Stomach smooth muscle (tissue), 2 donors: ENCODE measurements around the gene AGAP1.

Source experiments
- H3K27ac ChIP-seq: one replicate; pipeline ENCODE4 v1.7.0; 2013; ENCODE audit warnings: mild to moderate bottlenecking, low read length, inconsistent platforms
- H3K27me3 ChIP-seq, 2 donors: one replicate each; pipeline ENCODE4 v1.7.0; 2013; ENCODE audit warnings: low read length in 2 of 2; ENCODE audit not compliant: insufficient read depth in 2 of 2, control insufficient read depth in 1 of 2
- H3K36me3 ChIP-seq, 2 donors: one replicate each; pipeline ENCODE4 v1.7.0; 2013; ENCODE audit warnings: low read length in 2 of 2; ENCODE audit not compliant: control insufficient read depth in 2 of 2, insufficient read depth in 2 of 2
- H3K4me1 ChIP-seq: one replicate; pipeline ENCODE4 v1.7.0; 2013; ENCODE audit warnings: low read length; ENCODE audit not compliant: control insufficient read depth, insufficient read depth
- H3K4me3 ChIP-seq, 2 donors: one replicate each; pipeline ENCODE4 v1.7.0; 2013; ENCODE audit warnings: low read length in 2 of 2
- H3K9ac ChIP-seq, 2 donors: one replicate each; pipeline ENCODE4 v1.7.0; 2013; ENCODE audit warnings: low read length in 2 of 2, mild to moderate bottlenecking in 1 of 2
- H3K9me3 ChIP-seq, 2 donors: one replicate each; pipeline ENCODE4 v1.7.0; 2013; ENCODE audit warnings: low read length in 2 of 2; ENCODE audit not compliant: control insufficient read depth in 2 of 2
- donor health status: healthy.
- donor health status: Pancreatic carcinoma.

The AGAP1 gene

GRCh38 chr2:235500110-235500760, 6.4 kb downstream of the AGAP1 start:
- H3K4me1 ChIP-seq, result peaks cover 32% of the 10 kb centered on the region
- no peak overlapping the region for H3K9ac ChIP-seq
- H3K27me3 ChIP-seq, result no peaks in the 10 kb centered on the region
- H3K27ac ChIP-seq, result no peak overlapping the region
- no peak overlapping the region for H3K4me3 ChIP-seq
- no peaks in the 10 kb centered on the region for H3K36me3 ChIP-seq
- H3K9me3 ChIP-seq, result no peaks in the 10 kb centered on the region

GRCh38 chr2:235500761-235501672, 7.2 kb downstream of the AGAP1 start:
- no peaks in the 10 kb centered on the region for H3K36me3 ChIP-seq
- no peak overlapping the region for H3K9ac ChIP-seq
- peaks cover 24% of the 10 kb centered on the region for H3K4me1 ChIP-seq
- H3K27me3 ChIP-seq, result no peaks in the 10 kb centered on the region
- H3K9me3 ChIP-seq, result no peaks in the 10 kb centered on the region
- no peak overlapping the region for H3K27ac ChIP-seq
- H3K4me3 ChIP-seq, result no peak overlapping the region

DNA sequence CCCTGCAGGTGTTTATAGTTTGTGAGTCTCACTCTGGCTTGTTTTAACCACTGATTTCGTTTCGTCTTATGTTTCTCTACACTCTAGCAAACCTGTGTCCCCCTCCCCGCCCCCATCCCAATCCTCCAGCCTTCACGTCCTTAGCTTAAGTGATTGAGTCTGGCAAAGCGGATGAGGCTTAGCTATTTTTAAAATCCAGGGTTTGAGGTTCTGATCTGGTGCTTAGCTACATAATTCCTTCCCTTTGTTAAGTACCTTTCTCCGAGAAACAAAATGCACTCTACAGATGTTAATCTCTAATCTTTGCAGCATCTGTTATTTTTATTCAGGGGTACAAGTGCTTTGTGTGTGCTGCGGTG, 7.8 kb downstream of the AGAP1 start:
- Histone ChIP-seq H3K4me1 (peaks cover 18% of the 10 kb centered on the region), H3K27ac (no peak overlapping the region), H3K9ac (no peak overlapping the region), H3K36me3 (no peaks in the 10 kb centered on the region), H3K27me3 (no peaks in the 10 kb centered on the region), H3K9me3 (no peaks in the 10 kb centered on the region), H3K4me3 (no peak overlapping the region)

GRCh38 chr2:235502336-235502735, 8.5 kb downstream of the AGAP1 start:
- Histone ChIP-seq H3K4me1 (peaks cover 11% of the 10 kb centered on the region), H3K27ac (no peak overlapping the region), H3K27me3 (no peaks in the 10 kb centered on the region), H3K9me3 (no peaks in the 10 kb centered on the region), H3K9ac (no peak overlapping the region), H3K36me3 (no peaks in the 10 kb centered on the region), H3K4me3 (no peak overlapping the region)

DNA sequence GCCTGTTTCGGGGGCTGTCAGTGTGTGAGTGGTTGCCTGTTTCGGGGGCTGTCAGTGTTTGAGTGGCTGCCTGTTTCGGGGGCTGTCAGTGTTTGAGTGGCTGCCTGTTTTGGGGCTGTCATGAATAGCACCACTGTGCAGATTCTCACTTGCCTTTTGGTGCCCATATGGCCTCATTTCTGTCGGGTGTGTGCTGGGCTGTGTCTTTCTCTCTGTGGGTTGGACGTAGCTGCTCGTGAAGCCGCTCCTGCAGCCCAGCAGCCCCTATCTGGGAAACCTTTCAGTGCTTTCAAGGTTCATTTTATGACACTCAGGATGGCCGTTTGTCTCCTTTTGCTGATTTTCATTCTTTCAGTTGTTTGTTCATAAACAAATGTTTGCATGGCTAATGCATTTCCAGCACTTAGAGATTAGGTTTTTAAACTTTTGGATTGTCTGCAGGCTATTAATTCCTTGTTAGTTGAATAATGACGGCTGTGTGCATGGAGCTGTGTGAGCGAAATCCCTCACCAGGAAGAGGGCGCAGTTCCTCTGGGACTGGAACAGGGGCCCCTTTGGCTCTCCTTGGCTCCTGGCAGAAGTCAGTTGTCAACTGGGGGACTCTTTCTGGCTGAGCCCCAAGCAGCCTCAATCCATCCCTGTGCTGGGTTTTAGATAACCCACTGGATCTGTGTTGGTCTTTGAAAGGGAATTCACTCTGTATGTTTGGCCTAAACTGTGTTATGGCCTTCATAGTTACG, 10.8 kb downstream of the AGAP1 start:
- Histone ChIP-seq H3K4me1 (peaks cover 11% of the 10 kb centered on the region), H3K27ac (no peak overlapping the region), H3K9ac (no peak overlapping the region)

DNA sequence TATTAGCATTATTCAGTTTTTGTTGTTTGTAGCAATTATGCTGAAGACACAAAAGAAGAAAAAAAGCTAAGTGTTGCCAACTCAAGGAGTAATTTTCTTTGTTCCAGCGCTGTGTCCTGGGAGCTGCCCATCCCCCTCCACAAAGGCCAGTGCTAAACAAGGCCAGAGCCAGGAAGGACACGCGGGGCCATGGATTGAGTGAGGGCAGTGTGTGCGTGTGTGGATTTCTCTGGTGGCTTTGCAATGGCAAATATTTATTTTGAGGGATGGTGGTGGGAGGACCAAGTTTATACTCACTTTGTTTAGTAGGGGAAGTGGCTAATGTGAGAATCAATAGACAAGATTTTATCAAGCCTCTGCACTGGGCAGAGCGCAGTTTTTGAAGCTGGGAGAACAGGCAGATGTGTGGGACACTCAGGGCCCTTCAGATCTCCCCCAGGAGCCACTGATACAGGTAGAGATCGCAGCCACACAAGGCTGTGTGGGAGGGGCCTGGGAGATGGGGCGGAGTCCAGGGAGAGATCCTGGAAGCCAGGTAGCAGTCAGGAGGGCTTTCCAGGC, 11.4 kb downstream of the AGAP1 start:
- Histone ChIP-seq H3K4me1 (peaks cover 11% of the 10 kb centered on the region), H3K9ac (no peak overlapping the region), H3K4me3 (no peak overlapping the region)

More for the DNA sequence above, 10.8 kb downstream of the AGAP1 start:
- H3K9me3 ChIP-seq, result no peaks in the 10 kb centered on the region
- H3K4me3 ChIP-seq, result no peak overlapping the region
- H3K36me3 ChIP-seq, result no peaks in the 10 kb centered on the region
- no peaks in the 10 kb centered on the region for H3K27me3 ChIP-seq

GRCh38 chr2:235506291-235506996, 12.6 kb downstream of the AGAP1 start:
- Histone ChIP-seq H3K4me3 (no peak overlapping the region), H3K9ac (no peak overlapping the region), H3K36me3 (no peaks in the 10 kb centered on the region), H3K4me1 (peaks cover 12% of the 10 kb centered on the region), H3K27ac (no peak overlapping the region), H3K27me3 (no peaks in the 10 kb centered on the region), H3K9me3 (no peaks in the 10 kb centered on the region)

More for the DNA sequence above, 11.4 kb downstream of the AGAP1 start:
- Histone ChIP-seq H3K27ac (no peak overlapping the region), H3K36me3 (no peaks in the 10 kb centered on the region), H3K27me3 (no peaks in the 10 kb centered on the region), H3K9me3 (no peaks in the 10 kb centered on the region)

GRCh38 chr2:235506997-235507615, 13.3 kb downstream of the AGAP1 start:
- H3K4me1 ChIP-seq, result peaks cover 6% of the 10 kb centered on the region
- no peaks in the 10 kb centered on the region for H3K9me3 ChIP-seq
- no peak overlapping the region for H3K9ac ChIP-seq
- H3K27me3 ChIP-seq, result no peaks in the 10 kb centered on the region
- H3K27ac ChIP-seq, result no peak overlapping the region
- no peak overlapping the region for H3K4me3 ChIP-seq
- H3K36me3 ChIP-seq, result no peaks in the 10 kb centered on the region

DNA sequence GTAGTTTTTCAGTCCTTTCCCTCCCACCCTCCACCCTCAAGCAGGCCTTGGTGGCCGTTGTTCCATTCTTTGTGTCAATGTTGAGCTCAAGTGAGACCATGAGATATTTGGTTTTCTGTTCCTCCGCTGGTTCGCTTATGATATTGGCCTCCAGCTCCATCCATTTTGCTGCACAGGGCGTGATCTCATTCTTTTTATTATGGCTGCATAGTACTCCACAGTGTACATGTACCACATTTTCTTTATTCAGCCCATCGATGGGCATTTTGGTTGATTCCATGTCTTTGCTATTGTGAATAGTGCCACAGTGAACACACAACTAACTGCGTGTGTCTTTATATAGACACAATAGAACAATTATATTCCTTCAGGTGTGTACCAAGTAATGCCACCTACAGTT, 14.1 kb downstream of the AGAP1 start:
- Histone ChIP-seq H3K27ac (no peak overlapping the region), H3K9me3 (no peaks in the 10 kb centered on the region), H3K4me1 (peaks cover 4% of the 10 kb centered on the region), H3K27me3 (no peaks in the 10 kb centered on the region), H3K4me3 (no peak overlapping the region), H3K36me3 (no peaks in the 10 kb centered on the region), H3K9ac (no peak overlapping the region)
